Sigmoid colon (tissue), 7 donors: ENCODE measurements around the gene UQCRFS1. TPM values are rescaled to one million over a fixed set of nuclear protein-coding genes. Genes with fewer than 3 reads are reported as not detected.

Experiments used
- DNase-seq: peaks from one replicate; pipeline ENCODE4 v3.0.0-alpha.2; 2019
- H3K27ac ChIP-seq, 4 donors: fragments of 200-600 bp; sonication (generic); one replicate each; pipeline ENCODE4 v1.5.1; 2016 to 2019; ENCODE audit warnings: mild to moderate bottlenecking in 1 of 4
- H3K27me3 ChIP-seq, 3 donors: fragments of 200-600 bp; sonication (generic); one replicate each; pipeline ENCODE4 v1.5.1; 2019; ENCODE audit warnings: mild to moderate bottlenecking in 1 of 3
- H3K36me3 ChIP-seq, 4 donors: fragments of 200-600 bp; sonication (generic); one replicate each; pipeline ENCODE4 v1.5.1; 2016 to 2019
- H3K4me1 ChIP-seq, 4 donors: fragments of 200-600 bp; sonication (generic); one replicate each; pipeline ENCODE4 v1.5.1; 2017 to 2019
- H3K4me3 ChIP-seq, 4 donors: fragments of 200-600 bp; sonication (generic); one replicate each; pipeline ENCODE4 v1.5.1; 2017 to 2019; ENCODE audit warnings: mild to moderate bottlenecking in 2 of 4, moderate library complexity in 1 of 4
- H3K9me3 ChIP-seq, 4 donors: fragments of 200-600 bp in 3 of 4; sonication (generic) in 3 of 4; one replicate each; pipeline versions ENCODE4 v1.5.1 to v1.6.1; 2013 to 2019
- EP300 ChIP-seq, 4 donors: sonication (generic); formaldehyde crosslinking; IDR thresholded peaks; one replicate each; pipeline ENCODE4 v1.6.1; 2017; ENCODE audit warnings: antibody characterized with exemption in 4 of 4
- POLR2A ChIP-seq, 2 donors: fragments of 450-650 bp; IDR thresholded peaks; one replicate each; pipeline ENCODE4 v1.6.1; 2016; ENCODE audit warnings: antibody characterized with exemption in 2 of 2, mild to moderate bottlenecking in 2 of 2, moderate library complexity in 2 of 2
- POLR2AphosphoS5 ChIP-seq, 4 donors: sonication (generic); formaldehyde crosslinking; IDR thresholded peaks; one replicate each; pipeline ENCODE4 v1.6.1; 2017; ENCODE audit warnings: antibody characterized with exemption in 4 of 4
- WGBS, 2 donors: extraction: QIAGEN DNeasy Blood & Tissue Kit; methylation state at CpG; one replicate each; pipeline ENCODE4 v1.1.7; 2013; 5-methylcytosine and 5-hydroxymethylcytosine counted together
- intact Hi-C: fragments of 100-400 bp; cut with DNase I; formaldehyde crosslinking; loops from one replicate; pipeline ENCODE4 v1.15.1; 2023
- polyA plus RNA-seq, 3 donors: library from polyadenylated mRNA; stranded (reverse); fragments of 200-250 nt; gene quantifications; one replicate each; pipeline ENCODE4 v1.2.3, GENCODE V29; 2013
- total RNA-seq, 4 donors: library from RNA; depleted of rRNA; stranded (reverse); fragments of >200 nt; gene quantifications; one replicate each; pipeline ENCODE4 v1.1.0, GENCODE V29; 2016
- TF ChIP-seq, protein P1 (sequence below), 4 experiments: fragments of 450-650 bp in 3 of 4; fragments of 200-600 bp in 1 of 4; IDR thresholded peaks; one replicate each; pipeline ENCODE4 v1.5.1; 2016 to 2019; ENCODE audit warnings: antibody characterized with exemption in 4 of 4, mild to moderate bottlenecking in 3 of 4, moderate library complexity in 2 of 4
- donor health status: healthy with polysubstance abuse.
- donor health status: Bipolar disorder and iron deficiency.
- donor health status: healthy.

The UQCRFS1 gene
- total and polyA plus RNA-seq, 7 donors, result 30.2 to 148 (median 46.4) TPM

DNA sequence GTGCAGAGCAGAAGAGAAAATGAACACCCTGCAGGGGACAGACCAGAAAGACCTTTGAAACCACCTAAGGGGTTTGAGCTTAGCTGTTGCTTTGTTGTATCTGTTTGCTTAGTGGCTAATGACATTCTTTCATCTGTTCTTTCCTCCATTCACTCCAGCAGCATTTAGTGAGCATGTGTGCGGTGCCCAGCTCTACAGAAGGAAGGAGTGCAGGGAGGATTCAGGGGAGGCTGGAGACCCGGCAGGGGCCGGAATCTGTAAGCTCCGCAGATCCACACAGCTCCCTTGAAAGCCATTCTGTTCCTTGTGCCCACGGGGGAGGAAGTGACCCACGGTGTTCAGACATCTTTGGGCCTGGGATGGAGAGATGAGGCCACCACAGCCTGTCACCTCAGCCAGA lies 27.5 kb downstream of the UQCRFS1 start:
- no peaks in the 10 kb centered on the region for H3K36me3 ChIP-seq
- DNase-seq, result no peak
- intact Hi-C loops, result no loop called here
- H3K9me3 ChIP-seq, result no peaks in the 10 kb centered on the region
- H3K27ac ChIP-seq, result no peak overlapping the region
- no peaks in the 10 kb centered on the region for H3K27me3 ChIP-seq
- H3K4me1 ChIP-seq, result no peaks in the 10 kb centered on the region
- TF ChIP-seq POLR2A (IDR thresholded peaks at IDR 0.05) (no peak), EP300 (IDR thresholded peaks at IDR 0.05) (no peak), POLR2AphosphoS5 (IDR thresholded peaks at IDR 0.05) (no peak)
- TF ChIP-seq, protein P1, sequence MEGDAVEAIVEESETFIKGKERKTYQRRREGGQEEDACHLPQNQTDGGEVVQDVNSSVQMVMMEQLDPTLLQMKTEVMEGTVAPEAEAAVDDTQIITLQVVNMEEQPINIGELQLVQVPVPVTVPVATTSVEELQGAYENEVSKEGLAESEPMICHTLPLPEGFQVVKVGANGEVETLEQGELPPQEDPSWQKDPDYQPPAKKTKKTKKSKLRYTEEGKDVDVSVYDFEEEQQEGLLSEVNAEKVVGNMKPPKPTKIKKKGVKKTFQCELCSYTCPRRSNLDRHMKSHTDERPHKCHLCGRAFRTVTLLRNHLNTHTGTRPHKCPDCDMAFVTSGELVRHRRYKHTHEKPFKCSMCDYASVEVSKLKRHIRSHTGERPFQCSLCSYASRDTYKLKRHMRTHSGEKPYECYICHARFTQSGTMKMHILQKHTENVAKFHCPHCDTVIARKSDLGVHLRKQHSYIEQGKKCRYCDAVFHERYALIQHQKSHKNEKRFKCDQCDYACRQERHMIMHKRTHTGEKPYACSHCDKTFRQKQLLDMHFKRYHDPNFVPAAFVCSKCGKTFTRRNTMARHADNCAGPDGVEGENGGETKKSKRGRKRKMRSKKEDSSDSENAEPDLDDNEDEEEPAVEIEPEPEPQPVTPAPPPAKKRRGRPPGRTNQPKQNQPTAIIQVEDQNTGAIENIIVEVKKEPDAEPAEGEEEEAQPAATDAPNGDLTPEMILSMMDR (IDR thresholded peaks at IDR 0.05), result no peak
- H3K4me3 ChIP-seq, result no peak overlapping the region
- WGBS, 2 donors, result 54 to 70% methylated on average over 6 of the region's 6 CpGs

DNA sequence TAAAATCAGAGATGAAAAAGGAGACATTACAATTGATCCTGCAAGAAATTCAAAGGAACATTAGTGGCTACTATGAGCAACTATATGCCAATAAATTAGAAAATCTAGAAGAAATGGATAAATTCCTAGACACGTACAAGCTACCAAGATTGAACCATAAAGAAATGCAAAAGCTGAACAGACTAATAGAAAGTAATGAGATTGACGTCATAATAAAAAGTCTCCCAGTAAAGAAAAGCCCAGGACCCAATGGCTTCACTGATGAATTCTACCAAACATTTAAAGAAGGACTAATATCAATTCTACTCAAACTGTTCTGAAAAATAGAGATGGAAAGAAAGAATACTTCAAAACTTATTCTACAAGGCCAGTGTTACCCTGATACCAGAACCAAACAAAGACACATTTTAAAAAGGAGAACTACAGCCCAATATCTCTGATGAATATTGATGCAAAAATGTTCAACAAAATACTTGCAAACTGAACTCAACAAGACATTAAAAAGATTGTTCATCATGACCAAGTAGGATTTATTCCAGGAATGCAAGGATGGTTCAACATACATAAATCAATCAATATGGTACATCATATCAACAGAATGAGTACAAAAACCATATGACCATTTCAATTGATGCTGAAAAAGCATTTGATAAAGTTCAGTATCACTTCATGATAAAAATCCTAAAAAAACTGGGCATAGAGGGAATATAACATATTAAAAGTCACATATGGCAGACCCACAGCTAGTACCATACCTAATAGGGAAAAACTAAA lies 35.8 kb downstream of the UQCRFS1 start:
- H3K4me3 ChIP-seq, result no peak overlapping the region
- peaks cover 0 to 13% (median 5%) of the 10 kb centered on the region in 4 donors for H3K9me3 ChIP-seq
- intact Hi-C loops, result loop anchor here (10.0 kb wide), 1 partner anchor 58 kb away; no protein-coding TSS in a partner anchor
- H3K27ac ChIP-seq, result no peak overlapping the region
- WGBS, 2 donors, result 80 to 82% methylated on average over 2 of the region's 2 CpGs
- DNase-seq, result no peak
- H3K27me3 ChIP-seq, result no peaks in the 10 kb centered on the region
- no peak for TF ChIP-seq POLR2AphosphoS5 (IDR thresholded peaks at IDR 0.05)
- TF ChIP-seq POLR2A (IDR thresholded peaks at IDR 0.05), result no peak
- TF ChIP-seq, protein P1 (IDR thresholded peaks at IDR 0.05), result no peak
- TF ChIP-seq EP300 (IDR thresholded peaks at IDR 0.05), result no peak
- H3K4me1 ChIP-seq, result no peaks in the 10 kb centered on the region
- H3K36me3 ChIP-seq, result no peaks in the 10 kb centered on the region

DNA sequence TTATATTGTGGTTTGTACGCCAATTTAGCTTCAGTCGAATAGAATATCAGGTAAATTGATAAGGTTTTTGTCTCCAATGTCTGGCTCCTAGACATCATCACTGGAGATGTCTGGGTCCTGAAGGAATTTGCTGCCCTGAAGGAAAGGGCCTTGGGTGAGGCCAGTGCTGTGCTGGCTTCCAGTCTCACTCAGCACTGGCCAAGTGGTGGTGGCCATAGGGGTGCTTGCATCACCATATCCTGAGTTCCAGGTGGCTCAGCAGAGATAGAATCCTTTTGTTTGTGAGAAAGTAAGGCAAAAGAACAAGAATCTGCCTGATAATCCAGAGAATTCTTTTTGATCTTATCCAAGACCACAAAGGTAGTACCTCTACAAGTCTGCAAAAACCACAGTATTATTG lies 39.1 kb downstream of the UQCRFS1 start:
- Histone ChIP-seq H3K27ac (no peak overlapping the region), H3K4me1 (no peaks in the 10 kb centered on the region), H3K36me3 (no peaks in the 10 kb centered on the region), H3K27me3 (no peaks in the 10 kb centered on the region), H3K4me3 (no peak overlapping the region), H3K9me3 (peaks cover 0 to 13% (median 5%) of the 10 kb centered on the region in 4 donors)
- WGBS, 2 donors, result 63 to 67% methylated on average over 2 of the region's 2 CpGs
- DNase-seq, result no peak
- intact Hi-C loops, result loop anchor here (10.0 kb wide), 1 partner anchor 61 kb away; no protein-coding TSS in a partner anchor
- TF ChIP-seq POLR2A (IDR thresholded peaks at IDR 0.05) (no peak), EP300 (IDR thresholded peaks at IDR 0.05) (no peak), POLR2AphosphoS5 (IDR thresholded peaks at IDR 0.05) (no peak)
- TF ChIP-seq, protein P1 (IDR thresholded peaks at IDR 0.05), result no peak

DNA sequence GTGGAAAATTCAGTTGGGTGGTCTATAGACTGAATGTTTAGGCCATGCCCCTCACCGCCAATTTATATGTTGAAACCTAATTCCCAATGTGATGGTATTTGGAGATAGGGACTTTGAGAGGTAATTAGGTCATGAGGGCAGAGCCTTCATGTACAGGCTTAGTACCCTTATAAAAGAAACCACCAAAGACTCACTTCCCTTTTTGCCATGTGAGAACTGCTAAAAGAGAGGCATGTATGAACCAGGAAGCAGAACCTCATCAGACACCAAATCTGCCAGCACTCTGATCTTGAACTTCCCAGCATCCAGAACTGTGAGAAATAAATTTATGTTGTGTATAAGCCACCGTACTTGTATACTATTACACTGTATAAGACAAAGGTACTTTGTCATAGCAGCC lies 40.6 kb downstream of the UQCRFS1 start:
- 87 to 89% methylated on average over 2 of the region's 2 CpGs for WGBS, 2 donors

More for the DNA sequence above, 40.6 kb downstream of the UQCRFS1 start:
- Histone ChIP-seq H3K4me1 (no peaks in the 10 kb centered on the region), H3K36me3 (no peaks in the 10 kb centered on the region), H3K27ac (no peak overlapping the region), H3K27me3 (no peaks in the 10 kb centered on the region), H3K9me3 (peaks cover 0 to 8% (median 2%) of the 10 kb centered on the region in 4 donors), H3K4me3 (no peak overlapping the region)
- intact Hi-C loops, result loop anchor here (10.0 kb wide), 1 partner anchor 62 kb away; no protein-coding TSS in a partner anchor
- TF ChIP-seq POLR2A (IDR thresholded peaks at IDR 0.05) (no peak), POLR2AphosphoS5 (IDR thresholded peaks at IDR 0.05) (no peak), EP300 (IDR thresholded peaks at IDR 0.05) (no peak)
- TF ChIP-seq, protein P1 (IDR thresholded peaks at IDR 0.05), result no peak
- DNase-seq, result no peak
